HG02938 (cell line): Measurements from ENCODE around the gene CBLN3.

Experiments used
- ATAC-seq: cut with Tn5 transposase; IDR thresholded peaks from one replicate; pipeline ENCODE4 v1.9.1; 2021; ENCODE audit warnings: mild to moderate bottlenecking, moderate library complexity; ENCODE audit not compliant: unreplicated experiment

Gene CBLN3

DNA sequence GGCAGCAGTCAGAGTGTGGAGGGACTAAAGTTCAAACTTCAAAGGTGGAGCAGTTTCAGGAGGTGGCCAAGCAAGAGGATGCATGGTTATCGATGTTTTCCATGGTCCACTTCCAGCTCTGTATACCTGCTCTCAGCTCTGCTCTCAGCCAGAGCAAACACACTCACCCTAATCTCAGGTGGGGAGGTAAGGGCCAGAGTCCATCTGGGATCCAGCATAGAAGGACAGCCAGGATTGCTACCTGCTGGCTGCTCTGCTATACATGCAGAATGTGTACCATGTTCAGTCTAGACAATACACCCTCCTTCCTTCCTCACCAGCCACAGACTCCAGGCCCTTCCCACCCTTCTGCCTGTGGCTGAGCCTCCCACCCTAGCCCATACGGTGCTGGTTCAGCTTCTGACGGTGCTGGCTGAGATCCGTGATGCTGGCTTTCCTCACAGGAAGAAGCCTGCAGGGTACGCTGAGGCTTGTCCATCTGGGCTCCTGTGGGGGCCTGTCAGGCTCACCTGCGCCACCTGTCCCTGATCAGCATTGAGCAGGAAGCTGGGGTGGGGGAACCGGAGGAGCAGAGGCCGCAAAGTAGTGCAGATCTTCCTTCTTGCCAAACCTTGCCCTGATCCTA lies 2.4 kb downstream of the CBLN3 start:
- ATAC-seq: no peak

GRCh38 chr14:24426150-24426911 lies 3.1 kb downstream of the CBLN3 start:
- ATAC-seq: no peak

GRCh38 chr14:24425704-24426103 lies 3.8 kb downstream of the CBLN3 start:
- no peak for ATAC-seq

GRCh38 chr14:24422694-24423601 lies 6.5 kb downstream of the CBLN3 start:
- no peak for ATAC-seq

DNA sequence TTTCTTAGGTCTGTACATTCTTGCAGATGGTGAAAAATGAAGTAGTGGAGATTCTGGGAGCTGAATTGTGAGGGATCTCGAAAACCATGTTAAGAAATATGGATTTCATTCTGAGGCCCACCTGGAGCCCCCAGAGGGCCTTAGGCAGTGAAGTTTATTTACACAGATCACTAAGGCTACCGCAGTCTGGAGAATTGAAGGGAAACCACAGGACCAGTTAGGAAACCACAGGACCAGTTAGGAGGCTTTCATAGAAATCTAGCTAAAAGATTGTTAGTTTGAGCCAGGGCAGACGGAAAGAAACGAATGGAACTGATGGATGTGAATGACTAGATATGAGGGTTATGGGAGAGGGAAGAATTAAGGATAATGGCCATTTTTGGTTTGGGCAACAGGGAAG lies 7.2 kb downstream of the CBLN3 start:
- ATAC-seq: no peak

DNA sequence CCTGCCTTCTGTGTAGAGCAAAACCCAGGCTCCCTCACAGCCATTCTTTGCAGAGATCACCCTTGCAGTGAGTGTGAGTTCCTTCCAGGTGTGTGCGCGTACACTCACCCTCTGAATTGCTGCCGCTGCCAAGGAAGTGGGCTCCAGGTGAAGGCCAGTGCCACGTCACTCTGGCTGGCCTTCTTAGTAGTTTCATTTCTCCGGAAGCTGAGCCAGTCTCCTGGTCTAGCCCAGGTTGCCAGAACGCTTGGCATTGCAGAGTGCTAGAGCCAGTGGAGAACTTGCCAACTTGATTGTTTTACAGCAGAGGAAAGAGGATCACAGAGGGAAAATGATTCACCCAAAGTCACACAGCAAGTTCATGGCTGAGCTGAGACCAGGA lies 11.0 kb downstream of the CBLN3 start:
- no peak for ATAC-seq

DNA sequence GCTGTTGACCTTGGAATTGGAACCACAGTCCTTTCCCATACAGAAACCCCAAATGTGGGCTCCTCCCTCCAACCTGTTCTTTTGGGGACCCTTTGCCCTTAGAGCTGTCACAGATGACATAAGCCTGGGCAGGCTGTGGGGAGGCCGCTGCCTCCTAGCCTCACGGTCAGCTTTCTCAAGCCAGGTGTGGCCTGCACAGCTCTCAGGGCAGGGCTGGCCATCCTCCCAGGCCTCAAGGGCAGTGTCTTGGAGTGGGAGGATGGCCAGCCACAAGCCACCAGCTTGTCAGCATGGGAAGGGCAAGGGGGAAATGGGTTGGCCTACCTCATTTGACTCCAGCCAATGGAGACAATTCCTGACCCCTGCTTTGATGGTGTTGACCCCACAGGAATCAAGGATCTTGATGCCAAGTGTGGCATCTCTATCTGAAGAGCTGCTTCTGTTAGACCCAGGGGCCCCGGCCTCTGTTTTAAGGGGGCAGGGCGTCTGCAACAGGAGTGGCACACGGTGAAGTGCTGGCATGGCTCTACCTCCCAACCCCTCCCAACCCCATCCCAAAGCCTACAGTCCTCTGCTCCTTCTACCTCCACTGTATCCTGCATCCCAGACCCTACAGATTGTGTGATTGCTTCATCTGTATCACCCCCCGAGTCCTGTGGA lies 11.5 kb downstream of the CBLN3 start:
- ATAC-seq: no peak

GRCh38 chr14:24416932-24417619 lies 12.4 kb downstream of the CBLN3 start:
- ATAC-seq: no peak

- no peak for ATAC-seq
Observed at GRCh38 chr14:24416254-24416931, 13.1 kb downstream of the CBLN3 start.

GRCh38 chr14:24415421-24416253 lies 13.8 kb downstream of the CBLN3 start:
- no peak for ATAC-seq

DNA sequence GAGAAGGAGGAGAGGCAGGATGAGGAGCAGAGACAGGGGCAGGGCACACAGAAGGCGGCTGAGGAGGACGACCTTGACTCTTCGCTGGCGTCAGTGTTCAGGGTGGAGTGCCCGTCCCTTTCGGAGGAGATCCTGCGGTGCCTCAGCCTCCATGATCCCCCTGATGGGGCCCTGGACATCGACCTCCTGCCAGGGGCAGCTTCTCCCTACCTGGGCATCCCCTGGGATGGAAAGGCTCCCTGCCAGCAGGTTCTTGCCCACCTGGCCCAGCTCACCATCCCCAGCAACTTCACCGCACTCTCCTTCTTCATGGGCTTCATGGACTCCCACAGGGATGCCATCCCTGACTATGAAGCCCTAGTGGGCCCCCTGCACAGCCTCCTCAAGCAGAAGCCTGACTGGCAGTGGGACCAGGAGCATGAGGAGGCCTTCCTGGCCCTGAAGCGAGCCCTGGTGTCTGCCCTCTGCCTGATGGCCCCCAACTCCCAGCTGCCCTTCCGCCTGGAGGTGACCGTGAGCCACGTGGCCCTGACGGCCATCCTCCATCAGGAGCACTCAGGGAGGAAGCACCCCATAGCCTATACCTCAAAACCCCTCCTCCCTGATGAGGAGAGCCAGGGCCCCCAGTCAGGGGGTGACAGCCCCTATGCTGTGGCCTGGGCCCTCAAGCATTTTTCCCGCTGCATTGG lies 14.6 kb downstream of the CBLN3 start:
- no peak for ATAC-seq

GRCh38 chr14:24414077-24414476 lies 15.4 kb downstream of the CBLN3 start:
- ATAC-seq: no peak

GRCh38 chr14:24411443-24412389 lies 17.8 kb downstream of the CBLN3 start:
- no peak for ATAC-seq

DNA sequence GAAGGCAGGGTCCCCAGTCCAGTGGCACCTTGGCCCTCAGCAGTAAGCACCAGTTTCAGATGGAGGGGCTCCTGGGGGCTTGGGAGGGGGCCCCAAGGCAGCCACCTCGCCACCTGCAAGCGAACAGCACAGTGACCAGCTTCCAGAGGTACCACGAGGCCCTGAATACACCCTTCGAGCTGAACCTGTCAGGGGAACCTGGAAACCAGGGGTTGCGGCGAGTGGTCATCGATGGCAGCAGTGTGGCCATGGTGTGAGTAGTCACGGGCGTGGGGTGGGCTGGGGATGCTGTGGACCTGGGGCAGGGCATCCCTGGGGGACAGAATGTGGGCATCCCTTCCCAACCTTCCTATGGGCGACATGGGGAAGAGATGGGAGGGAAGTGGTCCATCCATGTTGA lies 19.5 kb downstream of the CBLN3 start:
- ATAC-seq: no peak

GRCh38 chr14:24409192-24409591 lies 20.3 kb downstream of the CBLN3 start:
- no peak for ATAC-seq

DNA sequence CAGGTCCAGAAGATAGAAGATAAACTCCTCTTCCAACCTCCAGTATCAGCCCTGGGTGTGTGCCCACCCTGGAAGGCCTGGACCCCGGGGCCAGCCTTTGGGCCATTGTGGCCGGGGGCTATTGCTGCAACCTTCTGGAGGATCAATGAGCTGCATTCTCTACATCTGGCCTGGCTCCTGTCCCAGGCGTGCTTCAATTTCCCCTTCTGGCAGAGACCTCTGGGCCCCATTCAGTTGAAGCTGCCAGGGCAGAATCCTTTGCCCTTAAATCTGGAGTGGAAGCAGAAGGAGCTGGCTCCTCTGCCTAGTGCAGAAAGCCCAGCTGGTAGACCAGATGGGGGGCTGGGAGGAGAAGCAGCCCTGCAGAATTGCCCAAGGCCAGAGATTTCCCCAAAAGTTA lies 20.7 kb downstream of the CBLN3 start:
- ATAC-seq: no peak

DNA sequence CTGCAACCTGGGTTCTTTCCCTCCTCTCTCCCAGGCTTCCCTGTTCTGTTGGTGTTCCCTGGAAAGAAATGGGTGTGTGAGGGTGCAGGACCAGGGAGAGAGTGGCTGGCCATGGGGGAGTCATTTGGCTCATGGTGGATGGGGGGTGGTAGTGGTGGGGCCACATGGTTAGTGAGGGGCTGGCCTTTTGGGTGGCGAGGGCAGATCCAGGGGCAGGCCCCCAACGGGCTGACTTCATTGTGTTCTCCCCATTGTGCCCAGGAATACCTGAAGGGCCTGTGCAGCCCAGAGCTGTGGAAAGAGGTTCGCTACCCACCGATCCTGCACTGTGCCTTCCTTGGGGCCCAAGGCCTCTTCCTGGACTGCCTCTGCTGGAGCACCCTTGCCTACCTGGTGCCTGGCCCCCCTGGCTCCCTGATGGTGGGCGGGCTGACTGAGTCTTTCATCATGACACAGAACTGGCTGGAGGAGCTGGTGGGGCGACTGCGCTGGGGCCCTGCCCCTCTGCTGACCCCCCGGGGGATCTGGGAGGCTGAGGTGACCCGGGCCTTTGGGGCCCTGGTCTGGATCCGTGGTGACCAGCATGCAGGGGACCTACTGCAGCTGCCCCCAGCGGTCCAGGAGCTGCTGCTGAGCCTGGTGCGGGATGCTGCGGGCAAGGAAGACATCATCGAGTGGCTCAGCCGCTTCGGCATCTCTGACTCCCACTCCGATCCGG lies 21.7 kb downstream of the CBLN3 start:
- ATAC-seq: no peak
